NT2/D1 (cell line): ENCODE results near the gene CRYBB3.
A peak's percentile ranks its signal among the peaks of the same experiment; 100 is the strongest.

Experiments used
- DNase-seq: peaks from one replicate; pipeline ENCODE4 v3.0.0-alpha.2; 2011; ENCODE audit warnings: low read depth, low spot score
- H3K27me3 ChIP-seq: 2 replicates; pipeline ENCODE4 v1.6.0; 2011; ENCODE audit warnings: mild to moderate bottlenecking; ENCODE audit not compliant: insufficient read length, insufficient read depth
- H3K36me3 ChIP-seq: 2 replicates; pipeline ENCODE4 v1.6.1; 2011; ENCODE audit warnings: mild to moderate bottlenecking, low read length, mixed read lengths; ENCODE audit not compliant: insufficient read depth, insufficient read length
- H3K4me1 ChIP-seq: 2 replicates; pipeline ENCODE4 v1.5.1; 2011; ENCODE audit not compliant: insufficient read depth, insufficient read length
- H3K4me3 ChIP-seq: 2 replicates; pipeline ENCODE4 v1.5.1; 2011; ENCODE audit warnings: low read depth; ENCODE audit not compliant: insufficient read length
- H3K9ac ChIP-seq: 2 replicates; pipeline ENCODE4 v1.6.0; 2011; ENCODE audit warnings: low read depth; ENCODE audit not compliant: insufficient read length
- H3K9me3 ChIP-seq: 2 replicates; pipeline ENCODE4 v1.5.1; 2011; ENCODE audit warnings: mild to moderate bottlenecking, low read length; ENCODE audit not compliant: insufficient read depth
- SUZ12 ChIP-seq: IDR thresholded peaks from 2 replicates; pipeline ENCODE4 v1.6.1; 2011; ENCODE audit not compliant: insufficient read length, insufficient read depth; ENCODE audit errors: extremely low read depth
- YY1 ChIP-seq: IDR thresholded peaks from 2 replicates; pipeline ENCODE4 v1.6.1; 2011; ENCODE audit not compliant: insufficient read length, insufficient read depth
- ZNF274 ChIP-seq: IDR thresholded peaks from 2 replicates; pipeline ENCODE4 v1.6.1; 2011; ENCODE audit warnings: mild to moderate bottlenecking, low read depth, low read length

CRYBB3 gene

GRCh38 chr22:25199731-25200520 is at the start of gene CRYBB3:
TSS of gene CRYBB3 (plus strand) at chr22:25199858. CDS start at chr22:25201397, 1,539 bp downstream.
- H3K4me3 ChIP-seq: no peak within 1 kb of the TSS
- DNase-seq: no peak
- H3K4me1 ChIP-seq: no peaks in the 10 kb centered on the region
- H3K36me3 ChIP-seq: peaks cover 10% of the 10 kb centered on the region
- H3K9ac ChIP-seq: no peak within 1 kb of the TSS
- no peaks in the 10 kb centered on the region for H3K9me3 ChIP-seq
- no peak for TF ChIP-seq SUZ12
- no peak for TF ChIP-seq YY1
- no peaks in the 10 kb centered on the region for H3K27me3 ChIP-seq

GRCh38 chr22:25153961-25154666 is 45.5 kb upstream of the CRYBB3 start:
- Histone ChIP-seq H3K27me3 (no peaks in the 10 kb centered on the region), H3K36me3 (peaks cover 2% of the 10 kb centered on the region), H3K4me3 (no peak overlapping the region), H3K9me3 (no peaks in the 10 kb centered on the region), H3K4me1 (peaks cover 4% of the 10 kb centered on the region), H3K9ac (peak overlapping the region; percentile 36)
- TF ChIP-seq ZNF274: no peak
- TF ChIP-seq SUZ12: no peak
- no peak for TF ChIP-seq YY1
- DNase-seq: no peak

DNA sequence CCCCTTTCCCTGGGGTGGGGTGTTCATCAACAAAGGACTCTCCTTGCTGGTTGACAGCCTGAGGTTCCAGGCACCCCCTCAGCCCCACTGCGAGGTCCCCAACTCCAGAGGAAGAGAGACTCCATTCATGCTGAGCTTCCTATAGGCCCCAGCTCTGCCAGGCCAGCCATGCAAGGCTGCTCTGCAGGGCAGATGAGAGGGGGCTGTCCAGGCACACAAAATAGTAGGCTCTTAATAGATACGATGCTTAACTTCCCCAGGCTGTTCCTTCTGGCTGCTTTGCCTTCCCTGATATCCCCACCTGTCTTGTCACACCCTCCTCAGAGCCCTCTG is 45.0 kb upstream of the CRYBB3 start:
- no peaks in the 10 kb centered on the region for H3K9me3 ChIP-seq
- H3K36me3 ChIP-seq: peaks cover 2% of the 10 kb centered on the region
- peaks cover 5% of the 10 kb centered on the region for H3K4me1 ChIP-seq
- TF ChIP-seq SUZ12: no peak
- no peak for TF ChIP-seq ZNF274
- TF ChIP-seq YY1: no peak
- H3K4me3 ChIP-seq: no peak overlapping the region
- H3K27me3 ChIP-seq: no peaks in the 10 kb centered on the region
- no peak overlapping the region for H3K9ac ChIP-seq
- no peak for DNase-seq

DNA sequence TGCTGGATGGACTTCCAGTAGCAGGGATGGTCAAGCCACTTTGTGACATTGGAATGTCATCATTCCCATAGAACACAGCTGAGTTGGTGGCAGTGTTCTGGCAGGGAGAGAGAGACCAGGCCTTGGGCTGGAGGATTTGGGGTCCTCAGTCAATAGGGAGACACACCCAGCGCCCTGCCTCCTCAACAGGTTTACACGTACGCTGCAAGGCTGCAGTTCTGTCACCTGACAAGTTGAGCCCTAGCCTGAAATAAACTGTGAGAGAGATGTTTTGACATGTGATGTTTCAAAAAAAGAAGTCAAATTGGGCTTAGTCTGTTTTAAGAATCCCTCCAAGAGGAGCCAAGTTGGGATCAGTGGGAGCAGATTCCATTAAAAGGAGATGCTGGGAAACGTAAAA is 42.9 kb upstream of the CRYBB3 start:
- Histone ChIP-seq H3K9ac (no peak overlapping the region), H3K4me3 (no peak overlapping the region), H3K27me3 (no peaks in the 10 kb centered on the region), H3K9me3 (no peaks in the 10 kb centered on the region), H3K36me3 (no peaks in the 10 kb centered on the region), H3K4me1 (peaks cover 5% of the 10 kb centered on the region)
- TF ChIP-seq ZNF274 (no peak), YY1 (no peak), SUZ12 (no peak)
- no peak for DNase-seq

GRCh38 chr22:25159028-25159427 is 40.6 kb upstream of the CRYBB3 start:
- H3K9ac ChIP-seq: no peak overlapping the region
- no peak overlapping the region for H3K4me3 ChIP-seq
- H3K4me1 ChIP-seq: peaks cover 5% of the 10 kb centered on the region
- no peaks in the 10 kb centered on the region for H3K36me3 ChIP-seq
- no peak for DNase-seq
- no peaks in the 10 kb centered on the region for H3K9me3 ChIP-seq
- H3K27me3 ChIP-seq: no peaks in the 10 kb centered on the region
- TF ChIP-seq YY1 (no peak), ZNF274 (no peak), SUZ12 (no peak)

GRCh38 chr22:25160120-25160996 is 39.3 kb upstream of the CRYBB3 start:
- H3K9ac ChIP-seq: no peak overlapping the region
- no peaks in the 10 kb centered on the region for H3K27me3 ChIP-seq
- DNase-seq: no peak
- TF ChIP-seq YY1: no peak
- TF ChIP-seq SUZ12: no peak
- TF ChIP-seq ZNF274: no peak
- H3K4me3 ChIP-seq: no peak overlapping the region
- no peaks in the 10 kb centered on the region for H3K36me3 ChIP-seq
- H3K4me1 ChIP-seq: peaks cover 5% of the 10 kb centered on the region
- no peaks in the 10 kb centered on the region for H3K9me3 ChIP-seq
